IPS-20b (cell line): Measurements from ENCODE around the gene PTH2R.
"Not testable (repeated sequence)": the region's sequence is repeated elsewhere in the genome, so short reads cannot be mapped to it uniquely, and the experiment has no call there.

Source experiments
- H3K27ac ChIP-seq: one replicate; pipeline ENCODE4 v1.5.1; 2013; ENCODE audit warnings: low read length
- H3K27me3 ChIP-seq: 2 replicates; pipeline ENCODE4 v1.6.1; 2013; ENCODE audit warnings: mild to moderate bottlenecking, low read length, inconsistent platforms; ENCODE audit not compliant: insufficient read depth
- H3K36me3 ChIP-seq: 2 replicates; pipeline ENCODE4 v1.6.1; 2013; ENCODE audit warnings: low read depth, mild to moderate bottlenecking, inconsistent platforms, low read length, moderate library complexity; ENCODE audit not compliant: insufficient read depth
- H3K4me1 ChIP-seq: 2 replicates; pipeline ENCODE4 v1.6.1; 2013; ENCODE audit warnings: mild to moderate bottlenecking, control low read depth, inconsistent platforms, low read length, moderate library complexity; ENCODE audit not compliant: insufficient read depth
- H3K4me3 ChIP-seq: 2 replicates; pipeline ENCODE4 v1.5.1; 2013; ENCODE audit warnings: mild to moderate bottlenecking, low read length, inconsistent platforms
- H3K9ac ChIP-seq: 2 replicates; pipeline ENCODE4 v1.6.1; 2013; ENCODE audit warnings: low read depth, mild to moderate bottlenecking, inconsistent platforms, low read length, moderate library complexity
- H3K9me3 ChIP-seq: 2 replicates; pipeline ENCODE4 v1.6.1; 2013; ENCODE audit warnings: mild to moderate bottlenecking, low read depth, low read length, inconsistent platforms; ENCODE audit not compliant: insufficient read depth

PTH2R gene

DNA sequence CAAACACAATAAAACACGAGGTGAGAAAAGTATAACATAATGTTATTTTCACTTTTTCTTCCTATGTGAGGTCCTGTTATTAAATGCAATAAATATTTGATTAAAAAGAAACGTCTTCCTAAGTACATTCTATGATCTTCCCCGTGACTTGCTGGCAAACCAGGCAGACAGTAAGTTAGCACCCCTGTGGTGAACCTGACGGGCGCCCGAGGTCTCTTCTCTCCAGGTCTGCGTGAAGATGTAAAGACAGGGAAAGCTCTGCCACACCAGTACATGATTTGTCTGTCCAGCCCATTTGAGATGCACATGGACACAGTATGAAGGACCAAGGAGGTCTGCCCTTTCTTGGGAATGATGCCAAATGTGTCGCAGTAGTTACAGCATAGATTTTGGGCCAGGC, 57.6 kb downstream of the PTH2R start:
- Histone ChIP-seq H3K9ac (no peak overlapping the region), H3K9me3 (no peaks in the 10 kb centered on the region), H3K4me3 (no peak overlapping the region), H3K4me1 (no peaks in the 10 kb centered on the region), H3K27ac (no peak overlapping the region), H3K27me3 (peaks cover 16% of the 10 kb centered on the region), H3K36me3 (no peaks in the 10 kb centered on the region)

DNA sequence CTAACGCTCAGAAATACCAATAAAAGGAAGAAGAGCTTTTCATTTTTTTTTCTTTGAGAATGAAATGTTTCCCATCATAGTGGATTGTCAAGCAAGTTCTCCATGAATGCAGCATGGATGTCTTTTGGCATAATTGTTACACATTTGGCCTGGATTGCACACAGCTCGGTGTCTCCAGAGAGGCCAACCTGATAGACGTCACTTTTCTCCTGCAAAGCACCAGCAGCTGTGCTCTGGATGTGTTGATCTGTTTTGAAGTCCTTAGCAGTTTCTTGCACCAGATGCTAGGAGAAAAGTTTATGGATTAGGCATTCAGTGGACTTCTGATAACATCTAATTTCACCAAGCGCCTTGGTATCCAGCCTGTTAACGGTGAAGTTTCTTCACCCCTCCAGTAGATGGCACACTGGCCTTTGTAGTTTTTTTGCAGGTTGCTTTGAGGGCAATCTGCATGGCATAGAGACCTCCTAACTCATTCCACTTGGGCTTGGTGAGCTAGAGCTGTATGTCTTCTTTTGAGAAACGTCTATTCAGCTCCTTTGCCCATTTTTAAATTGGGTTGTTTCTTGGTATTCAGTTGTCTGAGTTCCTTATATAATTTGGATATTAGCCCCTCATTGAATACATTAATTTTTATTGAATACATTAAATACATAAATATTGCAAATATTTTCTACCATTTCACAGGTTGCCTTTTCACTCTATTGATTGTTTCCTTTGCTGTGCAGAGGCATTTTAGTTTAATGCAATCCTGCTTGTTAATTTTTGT, 59.7 kb downstream of the PTH2R start:
- Histone ChIP-seq H3K27ac (no peak overlapping the region), H3K4me3 (no peak overlapping the region), H3K27me3 (peaks cover 16% of the 10 kb centered on the region), H3K36me3 (no peaks in the 10 kb centered on the region), H3K9me3 (peaks cover 4% of the 10 kb centered on the region; the same call in 1 of the 2 replicates), H3K4me1 (no peaks in the 10 kb centered on the region), H3K9ac (no peak overlapping the region)

DNA sequence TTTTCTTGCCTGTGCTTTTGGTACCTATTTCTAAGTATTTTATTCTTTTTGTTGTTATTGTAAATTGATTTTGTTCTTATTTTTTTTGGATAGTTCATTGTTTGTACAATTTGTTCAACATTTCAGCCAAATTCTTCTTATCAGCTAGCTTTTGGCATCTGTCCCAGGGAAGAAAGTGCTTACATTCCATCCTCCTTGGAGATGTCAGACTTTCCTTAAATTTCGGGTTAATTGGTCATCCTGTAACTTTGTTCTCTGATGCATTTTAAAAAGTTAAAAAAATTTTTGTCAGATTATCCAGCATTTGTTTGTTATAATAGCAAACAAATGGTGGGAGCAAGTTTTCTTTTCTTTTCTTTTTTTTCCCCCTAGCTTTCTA, 60.3 kb downstream of the PTH2R start:
- Histone ChIP-seq H3K4me1 (no peaks in the 10 kb centered on the region), H3K9ac (no peak overlapping the region), H3K36me3 (no peaks in the 10 kb centered on the region), H3K4me3 (no peak overlapping the region), H3K27ac (no peak overlapping the region), H3K9me3 (peaks cover 4% of the 10 kb centered on the region; the same call in 1 of the 2 replicates), H3K27me3 (peaks cover 16% of the 10 kb centered on the region)

DNA sequence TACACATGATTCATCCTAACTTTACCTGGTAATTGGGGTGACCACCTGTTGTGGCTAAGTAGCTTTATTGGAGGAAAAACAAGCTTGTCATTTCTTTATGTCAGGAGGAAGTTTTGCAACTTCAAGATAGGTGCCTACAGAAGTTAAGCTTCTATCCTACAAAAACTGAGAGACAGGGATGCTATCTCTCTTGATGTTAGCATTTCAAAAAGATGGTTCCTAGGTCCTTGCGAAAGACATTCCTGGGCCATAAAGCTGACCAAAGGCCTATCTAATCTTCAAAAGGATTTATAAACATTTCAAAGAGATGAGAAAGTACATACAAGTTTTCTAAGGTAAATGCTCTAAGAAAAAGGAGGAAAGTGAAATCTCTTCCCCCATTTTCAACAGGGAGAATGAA, 61.0 kb downstream of the PTH2R start:
- no peaks in the 10 kb centered on the region for H3K4me1 ChIP-seq
- H3K27me3 ChIP-seq, result peaks cover 16% of the 10 kb centered on the region
- H3K4me3 ChIP-seq, result no peak overlapping the region
- no peak overlapping the region for H3K27ac ChIP-seq
- no peak overlapping the region for H3K9ac ChIP-seq
- peaks cover 4% of the 10 kb centered on the region; the same call in 1 of the 2 replicates for H3K9me3 ChIP-seq
- no peaks in the 10 kb centered on the region for H3K36me3 ChIP-seq

DNA sequence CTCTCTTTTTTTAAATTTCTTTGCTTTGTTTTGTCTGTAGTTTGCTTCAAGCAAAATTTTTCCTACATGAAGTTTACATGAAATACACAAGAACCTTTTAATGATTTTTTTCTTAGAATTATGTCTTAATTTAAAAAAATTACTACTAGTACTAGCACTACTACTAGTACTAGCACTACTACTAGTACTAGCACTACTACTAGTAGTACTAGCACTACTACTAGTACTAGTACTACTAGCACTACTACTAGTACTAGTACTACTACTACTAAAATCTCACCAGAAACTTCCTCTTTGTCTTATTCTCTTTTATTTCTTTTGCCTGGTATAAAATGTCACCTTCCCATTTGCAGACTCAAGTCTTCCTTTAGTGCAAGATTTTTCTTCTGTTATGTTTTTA, 71.1 kb downstream of the PTH2R start:
- Histone ChIP-seq H3K9ac (no peak overlapping the region), H3K36me3 (no peaks in the 10 kb centered on the region), H3K27me3 (no peaks in the 10 kb centered on the region), H3K9me3 (peaks cover 1% of the 10 kb centered on the region; the same call in 1 of the 2 replicates), H3K27ac (no peak overlapping the region), H3K4me1 (no peaks in the 10 kb centered on the region), H3K4me3 (no peak overlapping the region)

DNA sequence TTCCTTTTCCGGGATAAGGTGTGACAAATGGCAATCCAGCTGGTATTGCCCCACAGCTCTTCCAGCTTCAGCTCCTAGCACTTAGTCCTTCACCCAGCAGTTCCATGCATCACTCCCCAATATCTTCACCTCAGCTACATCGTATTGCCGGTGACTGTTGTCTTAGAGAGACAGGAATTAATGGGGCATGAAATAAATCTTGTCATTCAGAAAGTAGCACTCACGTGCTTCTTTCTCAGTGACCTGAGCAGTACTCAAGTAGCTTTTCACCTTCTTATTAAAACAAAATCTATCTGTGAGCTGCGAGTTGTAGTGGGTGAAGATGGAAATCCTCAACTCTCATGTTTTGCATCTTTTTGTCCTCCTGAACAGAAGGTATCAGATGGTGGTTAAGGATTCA, 72.8 kb downstream of the PTH2R start:
- Histone ChIP-seq H3K36me3 (no peaks in the 10 kb centered on the region), H3K9ac (no peak overlapping the region), H3K4me1 (no peaks in the 10 kb centered on the region), H3K4me3 (no peak overlapping the region), H3K27ac (no peak overlapping the region), H3K27me3 (no peaks in the 10 kb centered on the region), H3K9me3 (peaks cover 6% of the 10 kb centered on the region; the same call in 1 of the 2 replicates)

DNA sequence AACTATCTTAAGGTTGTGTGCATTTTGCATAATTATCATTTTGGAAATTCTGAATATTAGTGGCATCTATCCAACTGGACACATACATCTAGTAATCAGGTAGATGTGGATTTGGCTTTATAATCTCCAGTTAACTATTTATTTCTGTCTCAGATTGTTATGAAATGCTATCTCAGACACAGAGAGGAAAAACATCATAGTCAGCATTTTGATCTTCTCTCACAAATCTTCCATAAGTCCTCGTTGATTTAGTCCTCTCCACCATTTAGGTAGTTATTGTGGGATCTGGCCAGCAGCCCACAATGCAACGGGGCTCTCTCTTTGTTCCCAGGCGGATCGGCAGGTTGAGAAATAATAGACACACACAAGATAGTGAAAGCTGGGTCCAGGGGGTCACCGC, 75.4 kb downstream of the PTH2R start:
- not testable (repeated sequence) for H3K9ac ChIP-seq, H3K4me3 ChIP-seq, H3K27ac ChIP-seq, H3K9me3 ChIP-seq, H3K4me1 ChIP-seq, H3K36me3 ChIP-seq, H3K27me3 ChIP-seq

DNA sequence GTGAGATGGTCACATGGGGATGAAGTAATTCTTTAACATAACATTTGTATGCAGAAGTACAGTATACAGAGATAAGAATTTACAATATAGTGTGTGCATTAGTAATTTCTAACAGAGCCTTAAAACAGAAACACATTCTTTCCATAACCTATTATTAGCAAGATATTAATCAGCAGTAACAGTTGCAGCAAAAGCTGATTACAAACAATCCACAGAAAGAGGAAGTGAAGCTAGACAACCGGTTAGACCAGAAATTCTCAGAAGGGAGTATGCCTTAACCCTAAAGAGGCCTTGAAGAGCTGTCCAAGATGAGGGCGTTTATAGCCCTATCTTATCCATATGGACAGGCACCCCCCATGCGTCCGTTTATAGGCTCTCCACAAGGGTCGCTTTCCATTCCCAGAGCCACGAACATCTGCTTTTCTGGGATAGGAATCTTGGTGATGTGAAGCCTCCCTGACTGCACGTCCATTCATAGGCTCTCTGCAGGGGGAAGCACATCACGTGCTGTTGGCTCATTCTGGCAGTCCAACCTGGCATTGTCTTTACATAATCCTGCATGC, 75.9 kb downstream of the PTH2R start:
- H3K9me3 ChIP-seq, H3K36me3 ChIP-seq, H3K27ac ChIP-seq, H3K4me3 ChIP-seq, H3K4me1 ChIP-seq, H3K27me3 ChIP-seq, H3K9ac ChIP-seq: not testable (repeated sequence)

DNA sequence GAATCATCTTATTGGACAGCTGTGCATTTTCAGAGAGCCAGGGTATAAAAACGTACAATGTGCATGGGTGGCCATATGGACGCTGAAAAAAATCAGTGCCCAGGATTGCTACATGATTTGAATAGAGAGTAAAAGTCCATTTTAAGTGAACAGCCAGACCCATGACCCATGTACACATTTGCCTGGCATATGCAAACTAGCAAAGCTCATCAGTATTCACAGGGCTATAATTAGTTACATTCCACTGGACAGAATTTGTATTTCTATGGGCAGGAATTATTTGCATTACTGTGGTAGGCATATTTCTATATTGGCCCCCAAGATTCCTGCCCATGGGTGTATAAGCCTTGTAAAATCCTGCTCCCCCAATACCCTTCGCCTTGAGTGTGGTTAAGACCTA, 78.8 kb downstream of the PTH2R start:
- H3K4me1 ChIP-seq, result no peaks in the 10 kb centered on the region
- H3K4me3 ChIP-seq, result no peak overlapping the region
- H3K9me3 ChIP-seq, result peaks cover 6% of the 10 kb centered on the region; the same call in 1 of the 2 replicates
- H3K36me3 ChIP-seq, result no peaks in the 10 kb centered on the region
- H3K9ac ChIP-seq, result no peak overlapping the region
- H3K27ac ChIP-seq, result no peak overlapping the region
- H3K27me3 ChIP-seq, result no peaks in the 10 kb centered on the region

DNA sequence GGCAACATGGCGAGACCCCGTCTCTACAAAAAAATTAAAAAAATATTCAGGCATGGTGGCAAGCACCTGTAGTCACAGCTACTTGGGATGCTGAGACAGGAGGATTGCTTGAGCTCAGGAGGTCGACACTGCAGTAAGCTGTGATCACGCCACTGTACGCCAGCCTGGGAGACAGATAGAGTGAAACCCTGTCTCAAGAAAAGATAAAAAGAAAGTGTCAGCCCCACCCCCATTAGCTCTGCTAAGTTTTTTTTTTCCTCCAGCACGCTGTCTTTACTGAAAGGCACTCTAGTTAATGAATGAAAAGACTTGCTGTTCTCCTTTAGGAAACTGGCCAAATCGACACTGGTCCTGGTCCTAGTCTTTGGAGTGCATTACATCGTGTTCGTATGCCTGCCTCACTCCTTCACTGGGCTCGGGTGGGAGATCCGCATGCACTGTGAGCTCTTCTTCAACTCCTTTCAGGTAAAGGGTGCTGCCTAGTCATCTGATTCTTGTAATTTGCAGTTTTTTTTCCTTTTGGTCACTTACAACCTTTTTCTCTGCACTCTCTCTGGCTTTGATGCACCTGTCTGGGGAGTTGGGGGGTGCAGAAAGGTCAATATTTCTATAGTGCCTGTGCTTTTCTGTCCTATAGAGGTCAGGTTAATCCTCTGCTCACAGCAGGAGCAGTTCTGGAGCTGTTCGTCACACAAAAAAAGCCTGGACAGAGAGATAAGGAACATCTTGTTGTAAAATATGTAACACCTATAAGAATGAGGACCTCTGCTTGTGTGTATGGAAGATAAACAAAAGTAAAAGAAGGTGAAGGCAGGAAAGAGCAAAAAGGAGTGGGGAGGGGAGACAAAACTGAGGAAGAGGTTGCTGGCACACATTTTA, 82.3 kb downstream of the PTH2R start:
- no peaks in the 10 kb centered on the region for H3K27me3 ChIP-seq
- H3K9ac ChIP-seq, result no peak overlapping the region
- no peak overlapping the region for H3K4me3 ChIP-seq
- H3K27ac ChIP-seq, result no peak overlapping the region
- no peaks in the 10 kb centered on the region for H3K4me1 ChIP-seq
- no peaks in the 10 kb centered on the region for H3K9me3 ChIP-seq
- no peaks in the 10 kb centered on the region for H3K36me3 ChIP-seq

DNA sequence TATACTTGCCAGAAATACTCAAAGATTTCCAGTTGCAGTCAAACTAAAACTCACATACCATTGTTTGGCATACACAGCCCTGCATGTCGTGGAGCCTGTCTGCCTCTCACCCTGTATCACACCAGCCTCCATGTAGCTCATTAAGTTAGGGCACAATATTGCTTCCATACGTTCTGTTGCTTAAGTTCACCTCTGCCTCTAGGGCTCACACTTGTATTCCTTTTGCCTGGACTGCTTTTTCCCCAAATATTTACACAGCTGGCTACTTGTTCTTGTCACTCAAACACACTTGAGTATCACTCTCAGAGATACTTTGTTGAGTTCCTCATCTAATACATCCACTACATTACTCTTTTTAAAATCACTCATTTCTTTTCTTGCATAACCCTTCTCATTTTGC, 83.1 kb downstream of the PTH2R start:
- Histone ChIP-seq H3K36me3 (no peaks in the 10 kb centered on the region), H3K9me3 (no peaks in the 10 kb centered on the region), H3K27me3 (no peaks in the 10 kb centered on the region), H3K4me1 (no peaks in the 10 kb centered on the region), H3K27ac (no peak overlapping the region), H3K9ac (no peak overlapping the region), H3K4me3 (no peak overlapping the region)
